Activated naive CD8-positive, alpha-beta T cell treated with anti-CD3 and anti-CD28 coated beads, Interleukin-2, amount 50 U/mL, for 24 hours (primary cell): ENCODE data around the gene MAP3K5.

Source experiments
- ATAC-seq: fragments of 150-1000 bp; cut with Tn5 transposase; one replicate; pipeline ENCODE4 v1.10.0; 2021
- DNase-seq: peaks from one replicate; pipeline ENCODE4 v3.0.0; 2021
- H3K27ac Mint-ChIP-seq: one replicate; pipeline ENCODE4 v1.8.0; 2021; ENCODE audit warnings: mild to moderate bottlenecking, mixed read lengths
- H3K27me3 Mint-ChIP-seq: one replicate; pipeline ENCODE4 v1.8.0; 2021; ENCODE audit warnings: mixed read lengths
- H3K36me3 Mint-ChIP-seq: one replicate; pipeline ENCODE4 v1.8.0; 2021; ENCODE audit warnings: low read depth, mixed read lengths
- H3K4me1 Mint-ChIP-seq: one replicate; pipeline ENCODE4 v1.8.0; 2021; ENCODE audit warnings: mixed read lengths
- H3K4me3 Mint-ChIP-seq: one replicate; pipeline ENCODE4 v1.8.0; 2021; ENCODE audit warnings: mild to moderate bottlenecking, moderate library complexity, mixed read lengths
- H3K9me3 Mint-ChIP-seq: one replicate; pipeline ENCODE4 v1.8.0; 2021; ENCODE audit warnings: mixed read lengths

The MAP3K5 gene

GRCh38 chr6:136510299-136510698 is 282.0 kb downstream of the MAP3K5 start:
- H3K9me3 Mint-ChIP-seq: no peaks in the 10 kb centered on the region
- no peak overlapping the region for H3K4me3 Mint-ChIP-seq
- peak; percentile 42 for ATAC-seq
- DNase-seq: no peak
- no peaks in the 10 kb centered on the region for H3K36me3 Mint-ChIP-seq
- peaks cover 1% of the 10 kb centered on the region for H3K27me3 Mint-ChIP-seq
- peaks cover 12% of the 10 kb centered on the region for H3K4me1 Mint-ChIP-seq
- peak overlapping the region; percentile 17 for H3K27ac Mint-ChIP-seq

DNA sequence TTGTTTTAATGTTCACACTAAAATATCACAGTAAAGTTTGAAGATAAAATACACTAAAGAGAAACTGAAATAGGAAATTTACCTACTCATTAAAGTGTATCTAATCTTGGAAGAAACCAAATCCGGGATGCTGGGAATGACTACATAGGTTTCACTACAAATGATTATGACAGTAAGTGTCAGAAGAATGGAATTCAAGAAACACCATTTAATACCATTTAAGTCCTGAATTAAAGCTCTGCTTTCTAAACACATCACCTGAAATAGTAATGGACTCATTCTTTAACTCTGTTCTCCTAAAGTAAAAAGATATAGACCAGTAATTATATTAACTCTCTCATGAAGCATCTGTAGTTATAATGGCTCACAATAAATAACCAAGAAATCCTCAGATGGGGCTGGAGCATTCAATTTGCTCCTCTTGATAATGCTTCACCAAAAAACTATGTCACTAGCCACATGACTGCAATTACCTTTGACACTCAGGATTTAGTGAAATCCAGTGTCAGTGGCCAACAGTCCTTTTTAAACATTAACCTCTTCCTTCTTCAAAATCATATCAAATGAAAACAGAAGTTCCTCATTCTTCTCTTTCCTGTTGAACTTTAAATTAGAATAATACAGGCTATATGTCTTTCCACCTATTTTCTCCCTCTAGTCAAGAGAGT is 283.4 kb downstream of the MAP3K5 start:
- no peak overlapping the region for H3K27ac Mint-ChIP-seq
- ATAC-seq (no peak), DNase-seq (no peak)
- no peaks in the 10 kb centered on the region for H3K36me3 Mint-ChIP-seq
- no peaks in the 10 kb centered on the region for H3K27me3 Mint-ChIP-seq
- H3K4me1 Mint-ChIP-seq: peaks cover 12% of the 10 kb centered on the region
- no peak overlapping the region for H3K4me3 Mint-ChIP-seq
- H3K9me3 Mint-ChIP-seq: no peaks in the 10 kb centered on the region
